Esophagus muscularis mucosa (tissue), 4 donors: ENCODE data around the gene BUB1B. TPM values are rescaled to one million over a fixed set of nuclear protein-coding genes. Genes with fewer than 3 reads are reported as not detected.
"Not testable (repeated sequence)": the region's sequence is repeated elsewhere in the genome, so short reads cannot be mapped to it uniquely, and the experiment has no call there.

Source experiments
- DNase-seq: peaks from one replicate; pipeline ENCODE4 v3.0.0-alpha.2; 2017; ENCODE audit errors: extremely low spot score
- H3K27ac ChIP-seq, 4 donors: fragments of 200-600 bp; sonication (generic); replicated peaks in 1 of 4; 1 replicate in 3 of 4; 2 replicates in 1 of 4; pipeline ENCODE4 v1.5.1; 2016 to 2019; ENCODE audit warnings: mild to moderate bottlenecking in 1 of 4
- H3K27me3 ChIP-seq, 4 donors: fragments of 200-600 bp; sonication (generic); one replicate each; pipeline versions ENCODE4 v1.5.1 to v1.6.0; 2016 to 2019
- H3K36me3 ChIP-seq, 4 donors: fragments of 200-600 bp; sonication (generic); one replicate each; pipeline ENCODE4 v1.5.1; 2016 to 2019
- H3K4me1 ChIP-seq, 4 donors: fragments of 200-600 bp; sonication (generic); one replicate each; pipeline ENCODE4 v1.5.1; 2016 to 2019
- H3K4me3 ChIP-seq, 4 donors: fragments of 200-600 bp; sonication (generic); 1 replicate in 2 of 4; 2 replicates in 2 of 4; pipeline ENCODE4 v1.5.1; 2016 to 2019; ENCODE audit warnings: mild to moderate bottlenecking in 4 of 4, moderate library complexity in 1 of 4
- H3K9me3 ChIP-seq, 4 donors: fragments of 200-600 bp; sonication (generic); 1 replicate in 3 of 4; 2 replicates in 1 of 4; pipeline ENCODE4 v1.5.1; 2016 to 2019
- CTCF ChIP-seq, 3 experiments: fragments of 200-600 bp in 2 of 3; fragments of 450-650 bp in 1 of 3; sonication (generic) in 2 of 3; IDR thresholded peaks; one replicate each; pipeline ENCODE4 v1.5.1; 2017 to 2019; ENCODE audit warnings: antibody characterized with exemption in 3 of 3, mild to moderate bottlenecking in 2 of 3, moderate library complexity in 1 of 3
- EP300 ChIP-seq: sonication (generic); formaldehyde crosslinking; IDR thresholded peaks from one replicate; pipeline ENCODE4 v1.6.1; 2017; ENCODE audit warnings: antibody characterized with exemption
- POLR2A ChIP-seq: fragments of 450-650 bp; IDR thresholded peaks from one replicate; pipeline ENCODE4 v1.6.1; 2017; ENCODE audit warnings: antibody characterized with exemption, moderate library complexity, mild to moderate bottlenecking, low read depth
- POLR2AphosphoS5 ChIP-seq, 2 donors: sonication (generic); formaldehyde crosslinking; IDR thresholded peaks; one replicate each; pipeline ENCODE4 v1.6.1; 2017; ENCODE audit warnings: antibody characterized with exemption in 2 of 2
- WGBS: methylation state at CpG from one replicate; pipeline ENCODE4 v1.1.5; 2018; 5-methylcytosine and 5-hydroxymethylcytosine counted together
- intact Hi-C: fragments of 100-400 bp; cut with DNase I; formaldehyde crosslinking; loops from one replicate; pipeline ENCODE4 v1.15.1; 2023
- total RNA-seq, 4 donors: library from RNA; depleted of rRNA; stranded (reverse); fragments of >200 nt; gene quantifications; one replicate each; pipeline versions ENCODE4 v1.1.0 to v1.2.1, GENCODE V29; 2016

Gene BUB1B
- total RNA-seq, 4 donors from 2014 or later: 0.06 to 1.3 (median 0.17) TPM; not detected in 1

DNA sequence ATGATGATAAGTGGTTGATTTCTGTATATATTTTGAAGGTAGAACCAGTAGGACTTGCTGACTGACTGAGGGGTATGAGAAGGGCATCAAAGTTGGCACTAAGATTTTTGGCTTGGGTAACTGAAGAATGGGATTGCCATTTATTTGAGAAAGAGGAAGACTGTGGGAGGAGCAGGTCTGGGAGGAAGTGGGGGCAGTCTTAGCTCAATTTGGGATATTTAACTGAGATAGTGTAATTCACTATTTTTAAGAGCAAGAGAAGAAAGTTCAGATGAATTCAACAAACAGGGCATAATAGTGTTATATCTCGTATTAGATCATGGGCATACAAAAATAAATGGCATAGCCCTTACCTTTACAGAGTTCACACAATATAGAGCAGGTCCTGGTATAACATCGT, 1.7 kb downstream of the BUB1B start:
- no peak for DNase-seq
- H3K27me3 ChIP-seq: no peaks in the 10 kb centered on the region
- 88% methylated on average over 2 of the region's 2 CpGs for WGBS
- no peak overlapping the region for H3K4me3 ChIP-seq
- H3K9me3 ChIP-seq: no peaks in the 10 kb centered on the region
- intact Hi-C loops: loop anchor here (5.0 kb wide), 1 partner anchor 55 kb away; the partner anchor contains the start of gene BMF
- no peak overlapping the region for H3K27ac ChIP-seq
- H3K36me3 ChIP-seq: no peaks in the 10 kb centered on the region
- TF ChIP-seq EP300 (no peak), POLR2A (no peak), POLR2AphosphoS5 (IDR thresholded peaks at IDR 0.05) (no peak), CTCF (IDR thresholded peaks at IDR 0.05) (no peak)
- peaks cover 10 to 13% (median 12%) of the 10 kb centered on the region in 4 donors for H3K4me1 ChIP-seq

DNA sequence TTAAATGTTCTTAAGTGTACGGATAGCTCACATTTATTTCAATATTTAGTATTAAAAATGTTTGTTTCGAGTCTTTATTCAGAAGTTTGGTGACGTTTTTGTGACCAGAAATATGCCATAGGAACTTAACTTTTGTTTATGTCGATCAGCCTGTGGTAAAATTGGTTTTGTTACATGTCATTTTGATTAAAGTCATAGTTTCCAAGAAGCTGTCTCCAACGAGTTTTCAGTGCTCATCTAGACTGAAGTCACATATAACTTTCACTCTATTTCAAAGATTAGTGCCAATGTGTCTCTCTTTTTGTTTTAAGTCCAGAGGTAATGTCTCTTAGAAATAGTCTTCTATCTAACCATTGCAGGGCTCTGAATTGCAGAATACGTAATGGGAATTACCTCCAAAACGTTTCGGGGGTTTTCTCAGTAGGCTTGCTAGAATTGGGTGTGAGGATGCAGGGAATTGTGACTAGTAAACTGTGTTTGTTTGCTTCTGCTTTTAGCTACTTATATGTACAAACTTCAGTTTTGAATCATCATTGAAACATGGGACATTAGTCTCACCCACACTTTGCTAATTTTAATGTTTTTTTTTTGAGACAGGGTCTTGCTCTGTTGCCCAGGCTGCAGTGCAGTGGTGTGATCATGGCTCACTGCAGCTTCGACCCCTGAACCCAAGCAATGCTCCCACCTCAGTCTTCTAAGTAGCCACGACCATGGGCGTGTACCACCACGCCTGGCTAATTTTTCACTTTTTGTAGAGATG, 3.0 kb downstream of the BUB1B start:
- no peak for TF ChIP-seq POLR2A
- TF ChIP-seq EP300: no peak
- TF ChIP-seq CTCF (IDR thresholded peaks at IDR 0.05): no peak
- no peak for TF ChIP-seq POLR2AphosphoS5 (IDR thresholded peaks at IDR 0.05)
- intact Hi-C loops: loop anchor here (5.0 kb wide), 1 partner anchor 57 kb away; the partner anchor contains the start of gene BMF
- H3K9me3 ChIP-seq: no peaks in the 10 kb centered on the region
- peaks cover 10 to 13% (median 12%) of the 10 kb centered on the region in 4 donors for H3K4me1 ChIP-seq
- H3K27ac ChIP-seq: no peak overlapping the region
- WGBS: 87% methylated on average over 12 of the region's 12 CpGs
- H3K4me3 ChIP-seq: no peak overlapping the region
- DNase-seq: no peak
- H3K36me3 ChIP-seq: no peaks in the 10 kb centered on the region
- H3K27me3 ChIP-seq: no peaks in the 10 kb centered on the region

DNA sequence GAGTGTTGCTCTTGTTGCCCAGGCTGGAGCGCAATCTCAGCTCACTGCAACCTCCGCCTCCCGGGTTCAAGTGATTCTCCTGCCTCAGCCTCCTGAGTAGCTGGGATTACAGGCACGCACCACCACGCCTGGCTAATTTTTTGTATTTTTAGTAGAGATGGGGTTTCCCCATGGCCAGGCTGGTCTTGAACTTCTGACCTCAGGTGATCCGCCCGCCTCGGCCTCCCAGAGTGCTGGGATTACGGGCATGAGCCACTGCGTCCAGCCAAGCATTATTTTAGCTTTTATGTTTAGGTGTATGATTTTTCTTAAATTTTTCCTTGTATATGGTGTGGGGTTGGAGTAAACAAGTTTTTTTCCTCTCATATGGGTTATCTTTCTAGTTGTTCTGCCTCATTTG, 6.5 kb downstream of the BUB1B start:
- H3K27me3 ChIP-seq, H3K36me3 ChIP-seq, DNase-seq, H3K4me3 ChIP-seq, H3K9me3 ChIP-seq, intact Hi-C loops, H3K27ac ChIP-seq, H3K4me1 ChIP-seq: not testable (repeated sequence)
- over 99% methylated on average over 10 of the region's 10 CpGs for WGBS

GRCh38 chr15:40175160-40175559, 14.3 kb downstream of the BUB1B start:
- no peaks in the 10 kb centered on the region for H3K27me3 ChIP-seq
- no peak overlapping the region for H3K27ac ChIP-seq
- no peak overlapping the region for H3K4me3 ChIP-seq
- DNase-seq: no peak
- TF ChIP-seq EP300 (no peak), POLR2AphosphoS5 (IDR thresholded peaks at IDR 0.05) (no peak), CTCF (IDR thresholded peaks at IDR 0.05) (no peak), POLR2A (no peak)
- WGBS: 89% methylated on average over 3 of the region's 3 CpGs
- no peaks in the 10 kb centered on the region for H3K4me1 ChIP-seq
- no peaks in the 10 kb centered on the region for H3K9me3 ChIP-seq
- intact Hi-C loops: no loop called here
- no peaks in the 10 kb centered on the region for H3K36me3 ChIP-seq

- Histone ChIP-seq H3K4me3 (no peak overlapping the region), H3K36me3 (no peaks in the 10 kb centered on the region), H3K27me3 (no peaks in the 10 kb centered on the region), H3K27ac (no peak overlapping the region), H3K9me3 (no peaks in the 10 kb centered on the region), H3K4me1 (no peaks in the 10 kb centered on the region)
- whole genome bisulfite sequencing: 79% methylated on average over 1 of the region's 1 CpG
- intact Hi-C loops: no loop called here
- TF ChIP-seq POLR2A (no peak), EP300 (no peak), POLR2AphosphoS5 (IDR thresholded peaks at IDR 0.05) (no peak), CTCF (IDR thresholded peaks at IDR 0.05) (no peak)
- DNase-seq: no peak
These were observed 21.6 kb downstream of the BUB1B start for GRCh38 chr15:40182358-40183029.
